HL-60/S4 treated with retinoic acid at 250 ng/mL for 4 days and 3 days (cell line): ENCODE data around the gene ADARB1.

Experiments
- in situ Hi-C: fragments of 300-500 bp; cut with MboI; formaldehyde crosslinking; loops from 2 replicates; pipeline ENCODE4 v1.7.0; 2022; ENCODE audit warnings: low sequenced_read_pairs

Gene ADARB1

GRCh38 chr21:45090966-45091365 lies 16.6 kb downstream of the ADARB1 start:
- in situ Hi-C loops: no loop called here

DNA sequence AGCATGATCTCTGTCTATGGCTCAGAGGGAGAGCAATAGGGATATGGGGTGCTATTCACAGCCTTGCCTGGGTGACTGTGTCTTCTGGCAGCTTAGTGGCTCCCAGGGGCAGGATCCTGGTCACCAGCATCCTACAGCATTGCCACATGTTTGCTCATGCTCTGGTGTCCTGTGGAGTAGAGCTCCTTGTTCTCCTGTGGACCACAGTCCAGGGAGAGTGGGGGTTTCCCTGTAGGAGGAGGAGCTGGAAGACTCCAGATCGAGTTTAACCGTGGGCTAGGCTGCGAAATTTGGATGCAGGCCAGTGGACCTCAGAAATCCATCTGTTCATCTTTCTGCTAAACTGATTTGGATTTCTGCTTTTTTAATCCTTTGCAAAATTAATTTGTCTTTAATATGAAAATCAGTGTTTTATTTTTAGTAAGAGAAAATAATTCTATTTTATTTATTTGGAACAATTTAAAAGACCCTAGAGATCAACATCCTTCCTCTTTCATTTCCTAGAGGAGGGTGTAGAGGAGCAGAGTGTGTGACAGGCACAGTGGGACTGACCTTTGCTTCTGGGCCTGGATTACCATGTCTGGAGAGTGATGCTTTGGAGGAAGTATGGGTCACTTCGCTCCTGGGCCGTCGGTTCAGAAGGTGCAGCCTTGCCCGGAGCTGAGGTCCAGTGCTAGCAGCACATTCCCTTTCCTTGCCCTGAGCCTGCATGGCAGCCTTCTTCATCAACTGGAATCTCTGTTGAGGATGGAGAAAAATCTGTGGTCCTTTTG lies 17.4 kb downstream of the ADARB1 start:
- in situ Hi-C loops: no loop called here

- in situ Hi-C loops: no loop called here
Measured at GRCh38 chr21:45093035-45093532, 18.7 kb downstream of the ADARB1 start.

DNA sequence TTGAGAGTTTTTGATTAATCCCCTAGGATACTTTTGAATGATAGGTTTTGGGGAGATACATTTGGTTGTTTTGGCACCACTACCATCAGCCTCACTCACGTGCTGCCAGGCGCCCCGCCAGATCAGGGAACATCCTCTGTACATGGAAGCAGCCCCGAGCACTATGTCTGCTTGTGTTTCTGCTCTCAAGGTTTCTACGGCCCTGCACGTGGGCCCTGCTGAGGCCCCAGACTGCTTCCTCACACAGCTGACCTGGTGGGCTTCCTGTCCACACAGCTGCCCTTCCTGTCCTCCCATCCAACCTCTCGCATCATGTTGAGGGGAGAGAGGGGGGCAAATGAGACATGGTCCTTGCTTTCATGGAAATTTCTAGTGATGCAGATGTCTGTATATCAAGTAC lies 20.0 kb downstream of the ADARB1 start:
- in situ Hi-C loops: no loop called here

GRCh38 chr21:45095505-45095904 lies 21.1 kb downstream of the ADARB1 start:
- in situ Hi-C loops: no loop called here

- in situ Hi-C loops: no loop called here
Measured at GRCh38 chr21:45096217-45096616, 21.8 kb downstream of the ADARB1 start.

- in situ Hi-C loops: no loop called here
Measured at GRCh38 chr21:45097827-45098387, 23.5 kb downstream of the ADARB1 start.

GRCh38 chr21:45098867-45099266 lies 24.5 kb downstream of the ADARB1 start:
- in situ Hi-C loops: no loop called here

GRCh38 chr21:45099571-45099970 lies 25.2 kb downstream of the ADARB1 start:
- in situ Hi-C loops: no loop called here

- in situ Hi-C loops: no loop called here
Measured at GRCh38 chr21:45100866-45101265, 26.5 kb downstream of the ADARB1 start.

GRCh38 chr21:45102391-45102932 lies 28.1 kb downstream of the ADARB1 start:
- in situ Hi-C loops: no loop called here

DNA sequence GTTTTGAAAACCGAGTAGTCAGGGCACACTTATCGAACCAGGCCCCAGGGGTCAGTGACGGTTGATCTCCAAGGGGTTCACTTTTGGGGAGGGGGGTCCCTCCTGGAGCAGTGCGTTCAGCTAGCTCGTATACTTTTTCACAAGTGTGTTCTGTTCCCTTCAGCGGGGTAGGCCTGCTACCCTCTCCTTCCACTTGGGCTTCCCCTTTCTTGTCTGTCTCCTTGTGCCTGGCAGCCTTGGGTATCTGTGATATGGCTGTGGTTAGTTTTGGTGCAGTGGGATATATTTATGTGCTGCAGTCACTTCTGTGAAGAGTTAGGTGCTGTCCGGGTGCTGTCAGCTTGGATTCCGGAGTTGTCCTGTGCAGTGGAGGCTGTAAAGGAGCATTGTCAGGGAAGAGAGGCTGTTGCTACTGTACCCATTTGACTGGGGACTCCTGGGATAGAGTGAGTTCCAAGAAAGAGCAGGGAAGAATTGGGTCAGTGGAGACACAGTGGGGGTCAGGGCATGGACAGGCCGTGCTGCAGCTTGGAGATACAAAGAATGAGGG lies 29.7 kb downstream of the ADARB1 start:
- in situ Hi-C loops: no loop called here

GRCh38 chr21:45104560-45104959 lies 30.2 kb downstream of the ADARB1 start:
- in situ Hi-C loops: no loop called here

DNA sequence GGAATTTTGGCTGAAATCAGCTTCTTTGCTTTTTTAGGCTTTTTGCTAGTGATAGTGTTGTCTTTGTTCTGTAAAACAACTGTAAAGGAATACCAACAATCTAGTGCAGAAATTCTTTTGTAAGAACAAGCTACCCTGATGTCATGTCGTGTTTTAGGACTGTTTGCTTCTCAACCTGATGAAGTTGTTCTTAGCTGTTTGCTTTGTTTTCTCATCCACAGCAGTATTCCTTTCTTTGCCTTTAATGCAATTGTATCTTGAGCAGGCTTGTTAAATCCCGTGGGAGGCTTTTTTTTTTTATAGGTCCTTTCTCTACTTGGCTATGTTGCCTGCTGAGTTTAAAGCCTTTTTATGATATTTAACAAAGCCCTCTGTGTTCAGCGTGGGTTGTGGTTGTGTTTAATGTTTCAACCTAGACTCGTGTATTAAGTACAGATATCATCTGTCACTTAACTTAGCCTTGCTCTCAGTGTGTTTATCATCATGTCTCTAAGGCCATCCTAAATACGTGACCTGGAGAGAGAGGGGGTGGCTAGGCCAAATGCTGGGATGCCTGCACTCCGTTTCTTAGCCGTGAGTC lies 31.6 kb downstream of the ADARB1 start:
- in situ Hi-C loops: no loop called here

DNA sequence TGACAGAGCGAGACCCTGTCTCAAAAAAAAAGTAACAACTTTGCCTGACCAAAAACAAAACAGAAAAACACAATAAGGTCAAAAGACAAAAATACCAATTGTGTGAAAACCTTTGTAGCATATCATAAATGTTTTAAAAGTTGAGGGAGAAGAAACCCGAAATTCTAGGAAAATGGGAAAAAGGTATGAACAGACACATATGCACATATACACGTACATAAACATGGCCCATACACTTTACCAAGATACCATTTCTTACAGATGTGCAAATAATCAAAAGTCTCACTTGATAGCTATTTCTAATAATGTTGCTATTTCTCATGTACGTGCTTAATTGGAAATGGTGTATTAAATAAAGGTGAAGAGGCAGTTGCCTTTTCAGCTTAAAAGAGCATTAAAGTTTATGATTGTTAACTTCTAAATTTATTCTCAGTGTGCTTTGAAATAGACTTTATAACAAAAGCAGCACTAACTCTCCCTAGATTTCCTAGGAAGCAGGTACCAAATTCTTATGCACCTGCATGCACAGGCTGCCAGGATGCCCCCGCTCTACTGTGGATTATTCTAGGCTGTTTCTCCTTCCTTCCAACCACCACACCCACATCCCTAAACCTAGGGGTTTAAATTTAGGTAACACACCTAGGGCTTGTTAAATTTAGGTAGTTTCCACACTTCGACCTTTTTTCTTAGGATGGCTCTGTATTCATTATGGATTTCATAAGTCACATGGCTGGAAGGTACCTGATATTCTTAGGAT lies 33.8 kb downstream of the ADARB1 start:
- in situ Hi-C loops: no loop called here

GRCh38 chr21:45108808-45109781 lies 34.7 kb downstream of the ADARB1 start:
- in situ Hi-C loops: no loop called here

DNA sequence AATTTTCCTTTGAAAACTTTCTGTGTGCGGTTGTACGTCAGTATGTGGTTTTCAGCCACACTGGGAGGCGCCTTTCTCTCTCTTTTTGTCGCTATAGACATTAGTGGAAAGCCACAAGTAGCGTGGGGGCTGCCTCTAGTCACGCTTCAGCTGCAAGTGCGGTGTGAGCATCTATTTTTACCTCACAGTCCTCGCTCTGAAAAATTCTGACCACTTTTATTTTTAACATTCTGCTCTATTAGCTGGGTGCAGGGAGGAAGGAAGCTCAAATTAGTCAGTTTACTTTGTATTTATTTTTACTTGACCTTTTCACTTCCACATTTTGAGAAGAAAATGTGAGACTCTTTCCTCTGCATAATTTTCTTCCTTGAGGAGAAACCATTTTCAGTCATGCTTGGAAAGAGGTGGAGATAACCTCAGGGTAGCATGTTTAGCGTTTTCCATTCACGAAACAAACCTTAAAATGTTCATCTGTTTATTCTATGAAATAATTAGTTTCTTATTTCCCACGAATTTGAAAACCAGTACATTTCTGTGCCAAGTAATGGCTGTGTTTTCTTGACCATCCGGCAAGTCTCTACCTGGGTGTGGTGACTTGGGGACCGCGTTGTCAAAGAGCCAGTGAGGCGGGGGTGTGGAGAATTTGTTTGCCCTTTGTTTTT lies 35.6 kb downstream of the ADARB1 start:
- in situ Hi-C loops: no loop called here

- in situ Hi-C loops: no loop called here
Measured at GRCh38 chr21:45110873-45111624, 36.7 kb downstream of the ADARB1 start.
